Activated T-cell treated with anti-CD3 and anti-CD28 coated beads, Interleukin-2, amount 50 U/mL, for 72 hours (primary cell): ENCODE measurements around the gene COL7A1. TPM values are rescaled to one million over a fixed set of nuclear protein-coding genes. Genes with fewer than 3 reads are reported as not detected.

Source experiments
- ATAC-seq, 2 donors: fragments of 150-1000 bp; cut with Tn5 transposase; replicated peaks in 1 of 2; 2 replicates each; pipeline ENCODE4 v1.10.0; 2021; ENCODE audit warnings: moderate library complexity in 2 of 2, mild to moderate bottlenecking in 1 of 2
- DNase-seq, 2 donors: peaks; one replicate each; pipeline ENCODE4 v3.0.0; 2021 to 2022; ENCODE audit warnings: mixed read lengths in 1 of 2
- H3K27ac Mint-ChIP-seq: one replicate; pipeline ENCODE4 v1.8.0; 2022; ENCODE audit warnings: mild to moderate bottlenecking, moderate library complexity, mixed read lengths
- H3K27me3 Mint-ChIP-seq: one replicate; pipeline ENCODE4 v1.8.0; 2022; ENCODE audit warnings: low read depth, mixed read lengths
- H3K36me3 Mint-ChIP-seq, 2 donors: one replicate each; pipeline ENCODE4 v1.8.0; 2022; ENCODE audit warnings: mixed read lengths in 2 of 2, mild to moderate bottlenecking in 1 of 2; ENCODE audit not compliant: insufficient read depth in 2 of 2
- H3K4me1 Mint-ChIP-seq: one replicate; pipeline ENCODE4 v1.8.0; 2022; ENCODE audit warnings: low read depth, mixed read lengths
- H3K4me3 Mint-ChIP-seq, 2 donors: one replicate each; pipeline ENCODE4 v1.8.0; 2022; ENCODE audit warnings: mild to moderate bottlenecking in 2 of 2, mixed read lengths in 2 of 2, moderate library complexity in 2 of 2
- H3K9me3 Mint-ChIP-seq, 2 donors: one replicate each; pipeline ENCODE4 v1.8.0; 2022; ENCODE audit warnings: mixed read lengths in 2 of 2
- total RNA-seq, 2 donors: library from RNA; stranded (reverse); gene quantifications; one replicate each; pipeline ENCODE4 v1.2.3, GENCODE V29; 2022

The COL7A1 gene
- total RNA-seq, 2 donors from 2014 or later = 4.4 to 5.3 TPM

DNA sequence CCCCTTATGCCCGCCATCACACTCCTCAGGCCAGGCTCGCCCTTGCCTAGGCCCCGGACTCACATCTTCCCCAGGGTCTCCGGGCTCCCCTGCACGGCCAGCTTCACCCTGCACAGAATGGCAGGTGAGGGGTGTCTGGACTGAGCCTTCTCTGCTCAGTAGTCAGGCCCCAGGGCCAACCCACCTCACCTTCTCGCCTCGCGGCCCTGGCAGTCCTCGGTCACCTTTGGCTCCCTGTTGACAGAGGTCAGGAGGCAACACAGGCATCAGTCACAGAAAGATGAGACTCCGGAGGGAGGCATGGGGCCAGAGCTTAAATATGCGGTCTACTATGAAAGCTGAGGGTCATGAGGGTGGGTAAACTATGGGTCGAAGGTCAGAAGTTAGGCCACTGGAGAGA is 23.2 kb downstream of the COL7A1 start:
- H3K27me3 Mint-ChIP-seq = no peaks in the 10 kb centered on the region
- no peaks in the 10 kb centered on the region for H3K36me3 Mint-ChIP-seq

DNA sequence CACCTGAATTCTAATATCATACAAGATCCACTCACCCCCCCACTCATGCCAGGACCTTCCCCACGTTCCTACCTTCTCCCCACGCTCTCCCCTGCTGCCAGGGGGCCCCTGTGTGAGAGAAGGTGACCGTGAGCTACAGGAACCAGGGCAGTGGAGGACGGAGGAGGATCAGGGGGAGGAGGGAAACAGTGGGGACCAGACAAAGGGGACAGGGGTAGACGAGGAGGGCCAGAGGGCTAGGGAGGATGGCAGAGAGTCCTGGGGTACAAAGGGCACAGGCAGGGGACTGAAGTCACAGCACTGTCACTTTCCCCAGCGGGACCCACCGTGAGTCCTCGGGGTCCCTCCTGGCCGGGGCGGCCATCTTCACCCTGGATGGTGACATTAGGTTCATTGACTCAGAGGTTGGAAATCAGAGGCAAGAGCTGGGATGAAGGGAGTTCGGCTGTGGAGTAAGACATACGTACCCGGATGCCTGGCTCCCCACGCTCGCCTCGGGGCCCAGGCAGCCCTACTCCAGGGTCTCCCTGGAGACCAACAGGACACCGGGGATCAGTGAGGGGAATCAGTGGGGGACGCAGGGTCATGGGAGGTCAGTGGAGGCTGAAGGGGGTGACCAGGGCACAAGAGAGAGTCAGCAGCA is 25.2 kb downstream of the COL7A1 start:
- peaks cover 5% of the 10 kb centered on the region for H3K4me1 Mint-ChIP-seq

More for the DNA sequence above, 23.2 kb downstream of the COL7A1 start:
- H3K4me3 Mint-ChIP-seq = no peak overlapping the region
- no peaks in the 10 kb centered on the region for H3K9me3 Mint-ChIP-seq
- DNase-seq (no peak), ATAC-seq (no peak)
- H3K4me1 Mint-ChIP-seq = no peaks in the 10 kb centered on the region
- no peak overlapping the region for H3K27ac Mint-ChIP-seq

DNA sequence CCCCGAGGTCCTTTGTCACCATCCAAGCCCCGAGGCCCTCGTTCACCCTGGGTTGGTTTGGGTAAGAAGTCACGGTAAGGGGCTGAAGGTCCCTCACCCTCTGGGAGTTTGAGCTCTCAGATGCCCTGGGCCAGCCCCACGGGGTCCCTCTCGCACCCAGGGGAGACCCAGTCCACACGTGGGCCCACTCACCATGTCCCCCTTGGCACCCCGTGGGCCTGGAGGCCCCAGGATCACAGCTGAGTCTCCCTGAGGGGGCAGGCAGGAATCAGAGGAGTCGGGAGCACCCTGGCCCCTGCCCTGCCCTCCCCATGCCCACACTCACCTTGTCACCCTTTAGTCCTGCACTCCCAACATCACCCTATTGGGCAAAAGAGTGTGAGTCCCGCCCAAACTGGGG is 25.7 kb downstream of the COL7A1 start:
- Mint-ChIP-seq H3K27me3 (no peaks in the 10 kb centered on the region), H3K9me3 (no peaks in the 10 kb centered on the region), H3K4me3 (no peak overlapping the region), H3K36me3 (no peaks in the 10 kb centered on the region), H3K27ac (no peak overlapping the region), H3K4me1 (peaks cover 5% of the 10 kb centered on the region)
- no peak for ATAC-seq
- no peak for DNase-seq

More for the DNA sequence above, 25.2 kb downstream of the COL7A1 start:
- H3K9me3 Mint-ChIP-seq = no peaks in the 10 kb centered on the region
- no peak for DNase-seq
- no peak overlapping the region for H3K4me3 Mint-ChIP-seq
- no peak overlapping the region for H3K27ac Mint-ChIP-seq
- ATAC-seq = no peak
- H3K27me3 Mint-ChIP-seq = no peaks in the 10 kb centered on the region
- H3K36me3 Mint-ChIP-seq = no peaks in the 10 kb centered on the region

DNA sequence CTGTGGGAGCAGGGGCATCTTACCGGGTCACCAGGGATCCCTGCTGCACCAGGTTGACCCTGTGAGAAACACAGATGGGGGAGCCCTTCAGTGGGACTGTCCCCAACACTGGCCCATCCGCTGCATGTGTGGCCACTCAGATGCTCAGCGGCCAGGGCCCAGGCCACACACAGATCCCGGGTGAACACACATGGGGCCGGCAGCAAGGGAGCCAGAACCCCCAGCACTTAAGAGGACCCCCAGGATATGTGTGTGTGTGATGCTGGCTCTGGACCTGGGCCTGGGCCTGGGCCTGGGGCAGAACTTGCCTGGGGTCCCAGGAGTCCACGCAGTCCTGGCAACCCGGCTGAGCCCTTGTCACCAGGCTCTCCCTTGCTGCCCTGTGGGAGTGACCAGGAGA is 26.7 kb downstream of the COL7A1 start:
- Mint-ChIP-seq H3K36me3 (no peaks in the 10 kb centered on the region), H3K27ac (no peak overlapping the region), H3K4me3 (no peak overlapping the region), H3K9me3 (no peaks in the 10 kb centered on the region), H3K27me3 (no peaks in the 10 kb centered on the region), H3K4me1 (peaks cover 5% of the 10 kb centered on the region)
- DNase-seq = no peak
- no peak for ATAC-seq

DNA sequence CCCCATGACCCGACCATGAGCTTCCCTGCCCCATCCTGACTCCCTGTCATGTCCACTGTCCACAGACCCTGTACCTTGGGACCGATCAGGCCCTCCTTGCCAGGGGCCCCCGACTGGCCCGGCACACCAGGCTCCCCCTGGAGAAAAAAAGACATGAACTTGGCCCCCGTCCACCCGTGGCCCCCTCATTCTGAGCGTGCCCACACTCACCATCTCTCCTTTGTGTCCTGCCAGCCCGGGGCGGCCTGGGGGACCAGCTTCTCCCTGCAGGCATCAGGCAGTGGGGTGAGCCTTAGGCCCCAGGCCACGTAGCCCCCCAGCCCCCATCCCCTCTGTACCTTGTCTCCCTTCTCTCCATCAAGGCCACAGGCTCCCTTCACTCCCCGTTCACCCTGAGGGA is 27.6 kb downstream of the COL7A1 start:
- no peak for DNase-seq
- no peaks in the 10 kb centered on the region for H3K27me3 Mint-ChIP-seq
- H3K4me3 Mint-ChIP-seq = no peak overlapping the region
- no peak overlapping the region for H3K27ac Mint-ChIP-seq
- H3K36me3 Mint-ChIP-seq = no peaks in the 10 kb centered on the region
- ATAC-seq = no peak
- peaks cover 5% of the 10 kb centered on the region for H3K4me1 Mint-ChIP-seq
- H3K9me3 Mint-ChIP-seq = no peaks in the 10 kb centered on the region

DNA sequence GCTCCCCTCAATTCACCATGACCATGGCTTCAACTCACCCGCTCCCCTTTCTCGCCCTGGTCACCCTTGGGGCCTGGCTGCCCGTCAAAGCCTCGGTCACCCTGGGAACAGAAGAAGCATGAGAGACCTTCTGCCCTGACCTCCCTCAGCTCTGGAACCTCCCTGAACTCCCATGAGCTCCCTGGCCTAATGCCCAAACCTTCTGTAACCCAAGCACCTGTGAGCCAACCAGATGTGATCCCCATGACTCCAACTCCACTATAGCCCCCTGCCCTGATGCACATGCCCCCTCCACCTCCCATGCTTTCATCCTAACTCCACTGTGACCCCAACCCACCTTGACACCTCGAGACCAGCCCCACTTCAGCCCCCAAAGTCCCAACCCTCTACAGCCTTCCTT is 28.0 kb downstream of the COL7A1 start:
- no peak overlapping the region for H3K4me3 Mint-ChIP-seq

DNA sequence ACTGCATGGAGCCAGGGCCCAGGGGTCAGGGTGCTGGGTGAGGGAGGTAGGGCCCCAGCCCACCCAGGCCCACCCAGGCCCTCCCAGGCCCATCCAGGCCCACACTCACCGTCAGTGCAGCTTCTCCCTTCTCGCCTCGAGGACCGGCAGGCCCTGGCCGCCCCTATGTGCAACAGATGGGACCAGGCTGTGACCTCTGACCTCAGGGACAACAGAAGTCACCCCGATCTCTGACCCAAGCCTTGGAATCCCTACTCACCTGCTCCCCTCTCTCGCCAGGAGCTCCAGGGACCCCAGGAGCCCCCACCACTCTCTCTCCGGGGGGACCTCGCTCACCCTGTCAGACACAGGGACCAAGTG is 28.7 kb downstream of the COL7A1 start:
- no peaks in the 10 kb centered on the region for H3K27me3 Mint-ChIP-seq
- ATAC-seq (no peak), DNase-seq (no peak)
- H3K9me3 Mint-ChIP-seq = no peaks in the 10 kb centered on the region
- no peak overlapping the region for H3K4me3 Mint-ChIP-seq
- H3K27ac Mint-ChIP-seq = no peak overlapping the region
- H3K4me1 Mint-ChIP-seq = peaks cover 5% of the 10 kb centered on the region
- H3K36me3 Mint-ChIP-seq = no peaks in the 10 kb centered on the region

More for the DNA sequence above, 28.0 kb downstream of the COL7A1 start:
- ATAC-seq (no peak), DNase-seq (no peak)
- H3K9me3 Mint-ChIP-seq = no peaks in the 10 kb centered on the region
- no peak overlapping the region for H3K27ac Mint-ChIP-seq
- H3K27me3 Mint-ChIP-seq = no peaks in the 10 kb centered on the region
- H3K4me1 Mint-ChIP-seq = peaks cover 5% of the 10 kb centered on the region
- H3K36me3 Mint-ChIP-seq = no peaks in the 10 kb centered on the region

DNA sequence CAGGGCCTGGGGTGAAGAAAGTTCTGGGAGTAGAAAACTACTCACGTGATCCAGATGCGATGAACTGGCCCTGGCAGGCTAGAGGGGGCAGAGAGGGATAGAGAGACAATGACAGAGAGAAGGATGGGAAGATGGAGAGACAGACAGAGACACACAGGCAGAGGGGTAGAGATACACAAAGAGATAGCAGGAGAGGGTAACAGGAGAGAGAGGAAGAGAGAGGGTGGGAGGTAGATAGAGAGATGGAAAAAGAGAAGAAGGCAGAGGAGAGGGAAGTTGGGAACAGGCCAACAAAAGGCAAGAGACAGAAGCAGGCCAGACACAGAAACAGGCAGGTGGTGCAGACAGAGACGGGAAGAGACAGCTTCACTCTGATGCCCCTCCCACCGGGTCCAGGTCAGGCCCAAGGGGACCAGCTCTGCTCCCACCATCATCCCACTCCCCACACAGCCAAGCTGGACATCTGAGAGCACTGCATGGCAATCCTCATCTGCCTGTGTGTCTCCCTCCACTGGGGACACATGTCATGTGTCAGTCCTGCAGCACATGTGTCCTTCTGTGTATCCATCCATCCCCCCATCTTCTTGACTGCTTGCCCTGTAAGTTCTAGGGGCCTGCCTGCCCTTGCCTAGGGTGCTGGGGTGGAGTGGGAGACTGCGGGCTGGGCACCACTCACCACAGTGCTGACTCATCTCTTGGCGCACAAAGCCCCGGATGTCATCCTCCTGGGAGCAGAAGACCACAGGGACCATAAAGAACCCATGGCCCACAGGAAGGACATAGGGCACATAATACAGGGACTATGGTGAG is 29.3 kb downstream of the COL7A1 start:
- Mint-ChIP-seq H3K27me3 (no peaks in the 10 kb centered on the region), H3K4me1 (peaks cover 5% of the 10 kb centered on the region), H3K9me3 (no peaks in the 10 kb centered on the region), H3K27ac (peak overlapping the region; percentile 0), H3K36me3 (no peaks in the 10 kb centered on the region), H3K4me3 (no peak overlapping the region)
- DNase-seq (peak; percentile 21 to 31), ATAC-seq (peak; percentile 38 to 50)

DNA sequence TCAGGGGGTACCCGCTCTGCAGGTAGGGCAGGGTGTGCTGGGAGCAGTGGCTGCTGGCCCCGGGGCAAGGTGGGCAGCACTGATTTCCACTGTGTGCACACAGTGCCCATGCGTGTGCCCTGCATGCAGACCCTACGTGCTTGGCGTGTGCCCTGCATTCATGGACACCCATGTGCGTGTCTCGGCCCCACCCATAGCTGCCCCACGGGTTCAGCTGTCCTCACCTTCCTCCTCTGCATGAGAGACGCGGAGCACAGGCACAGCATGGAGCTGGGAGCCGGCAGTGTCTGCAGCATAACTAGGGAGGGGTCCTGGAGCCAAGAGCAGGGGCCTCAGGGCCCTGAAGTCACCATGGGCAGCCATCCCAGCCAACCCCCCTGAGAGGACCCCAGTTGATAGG is 29.9 kb downstream of the COL7A1 start:
- H3K4me3 Mint-ChIP-seq = no peak overlapping the region
- peaks cover 5% of the 10 kb centered on the region for H3K27me3 Mint-ChIP-seq

DNA sequence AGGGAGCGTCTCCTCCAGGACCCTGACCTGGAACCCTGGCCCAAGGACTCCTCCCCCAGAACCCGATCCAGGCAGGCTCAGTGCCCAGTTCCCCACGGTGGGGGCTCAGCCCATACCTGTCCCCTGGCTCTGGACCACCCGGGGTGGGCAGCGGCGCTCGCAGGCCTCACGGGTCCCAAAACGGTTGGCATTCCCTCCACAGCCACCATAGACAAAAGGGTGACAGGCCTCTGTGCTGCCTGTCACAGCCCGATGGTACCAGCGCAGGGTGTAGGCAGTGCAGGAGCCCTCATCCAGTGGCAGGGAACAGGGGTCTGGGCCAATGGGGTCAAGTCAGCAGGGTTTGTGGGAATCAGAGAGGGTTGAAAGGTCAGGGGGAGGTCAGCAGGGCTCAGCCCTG is 30.5 kb downstream of the COL7A1 start:
- DNase-seq (no peak), ATAC-seq (no peak)
- no peak overlapping the region for H3K4me3 Mint-ChIP-seq
- no peak overlapping the region for H3K27ac Mint-ChIP-seq
- no peaks in the 10 kb centered on the region for H3K9me3 Mint-ChIP-seq
- peaks cover 5% of the 10 kb centered on the region for H3K4me1 Mint-ChIP-seq
- no peaks in the 10 kb centered on the region for H3K36me3 Mint-ChIP-seq
- peaks cover 9% of the 10 kb centered on the region for H3K27me3 Mint-ChIP-seq

More for the DNA sequence above, 29.9 kb downstream of the COL7A1 start:
- no peak for DNase-seq
- ATAC-seq = no peak
- no peaks in the 10 kb centered on the region for H3K9me3 Mint-ChIP-seq
- no peaks in the 10 kb centered on the region for H3K36me3 Mint-ChIP-seq
- no peak overlapping the region for H3K27ac Mint-ChIP-seq
- H3K4me1 Mint-ChIP-seq = peaks cover 5% of the 10 kb centered on the region

DNA sequence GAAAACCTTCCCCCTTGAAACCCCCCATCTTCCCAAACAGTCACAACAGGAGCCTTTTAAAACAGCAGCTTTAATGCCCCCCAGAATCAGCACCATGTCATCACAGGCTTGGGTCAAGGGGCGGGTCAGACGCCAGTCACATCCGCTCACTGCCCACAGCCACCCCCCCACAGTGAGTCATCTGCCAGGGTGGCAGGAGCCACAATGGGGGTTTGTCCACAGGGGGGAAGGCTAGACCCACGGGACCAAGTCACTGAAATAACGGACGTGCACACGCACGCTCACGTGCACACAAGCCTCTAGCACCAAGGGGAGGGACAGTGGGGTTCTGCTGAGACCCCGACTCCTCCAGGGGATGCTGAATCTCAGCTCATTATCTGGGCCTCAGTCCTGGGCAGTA is 31.1 kb downstream of the COL7A1 start:
- peaks cover 9% of the 10 kb centered on the region for H3K27me3 Mint-ChIP-seq
- H3K9me3 Mint-ChIP-seq = no peaks in the 10 kb centered on the region
- ATAC-seq (peak; percentile 45 to 78), DNase-seq (peak; percentile 50 to 68)
- H3K4me3 Mint-ChIP-seq = peak overlapping the region in 1 of 2 donors; percentile 23
- no peaks in the 10 kb centered on the region for H3K36me3 Mint-ChIP-seq
- peaks cover 7% of the 10 kb centered on the region for H3K4me1 Mint-ChIP-seq
- no peak overlapping the region for H3K27ac Mint-ChIP-seq

DNA sequence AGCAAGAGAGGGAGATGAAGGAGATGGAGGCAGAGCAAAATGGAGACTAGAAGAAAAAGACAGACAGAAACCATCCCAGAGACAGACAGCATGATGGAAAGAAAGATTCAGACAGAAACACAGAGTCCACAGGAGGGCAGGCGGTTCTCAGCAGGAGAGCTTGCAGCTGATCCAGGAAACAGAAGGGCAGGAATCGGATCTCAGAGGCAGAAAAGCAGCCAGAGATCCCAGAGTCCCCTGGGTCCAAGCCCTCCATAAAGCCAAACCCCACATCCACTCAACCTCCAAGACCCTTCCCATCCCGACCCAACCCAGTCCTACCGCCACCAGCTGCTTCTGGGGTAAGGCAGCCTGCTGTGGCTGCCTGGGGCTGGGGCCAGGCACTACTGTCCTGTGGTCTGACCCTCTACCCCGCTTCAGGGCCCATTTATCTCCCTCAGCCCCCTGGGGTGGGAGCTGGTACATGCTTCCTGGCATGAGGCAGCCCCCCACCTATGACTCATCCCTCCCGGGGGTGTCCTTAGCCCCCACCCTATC is 31.7 kb downstream of the COL7A1 start, which contains the start of gene UCN2:
TSS of gene UCN2 (minus strand) at position 400 of the 537 bp plus-strand sequence. CDS start 657 bp downstream, outside the sequence.
- H3K36me3 Mint-ChIP-seq = no peaks in the 10 kb centered on the region
- peaks cover 9% of the 10 kb centered on the region for H3K27me3 Mint-ChIP-seq
- peak within 1 kb of the TSS in 1 of 2 donors; percentile 23 for H3K4me3 Mint-ChIP-seq
- DNase-seq (no peak), ATAC-seq (peak in 1 of 2 donors; percentile 1)
- no peaks in the 10 kb centered on the region for H3K9me3 Mint-ChIP-seq
- H3K27ac Mint-ChIP-seq = no peak within 1 kb of the TSS
- H3K4me1 Mint-ChIP-seq = peaks cover 13% of the 10 kb centered on the region

DNA sequence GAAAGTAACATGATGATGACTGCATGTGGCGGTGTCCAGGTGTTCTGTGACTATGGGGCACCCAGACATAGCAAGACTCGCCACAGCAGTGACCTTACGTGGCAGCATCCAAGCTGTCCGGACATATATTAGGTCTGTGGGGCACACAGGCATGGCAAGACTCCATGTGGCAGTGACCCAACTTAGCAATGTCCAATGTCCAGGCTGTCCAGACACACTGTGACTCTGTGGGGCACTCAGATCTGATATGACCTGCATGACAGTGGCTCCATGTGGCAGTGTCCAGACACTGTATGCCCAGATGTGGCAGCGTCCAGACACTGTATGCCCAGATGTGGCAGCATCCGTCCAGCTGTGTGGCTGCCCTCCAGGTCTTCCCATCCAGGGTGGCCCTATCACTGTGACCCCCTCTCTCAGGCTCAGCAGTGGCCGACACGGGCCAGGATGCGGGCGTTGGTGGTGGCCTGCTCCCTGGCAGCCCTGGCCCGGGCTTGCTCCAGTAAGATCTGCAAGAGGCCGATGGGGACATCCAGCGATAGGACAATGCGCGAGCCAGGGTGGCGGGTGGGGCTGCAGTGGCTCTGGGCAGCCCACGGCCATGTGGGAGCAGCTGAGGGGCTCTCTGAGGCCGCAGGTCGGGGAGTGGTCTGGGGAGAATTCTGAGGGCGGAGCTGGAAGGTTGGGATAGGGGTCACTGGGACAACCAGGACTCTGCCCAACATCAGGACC is 32.6 kb downstream of the COL7A1 start:
- H3K9me3 Mint-ChIP-seq = no peaks in the 10 kb centered on the region
- no peak overlapping the region for H3K27ac Mint-ChIP-seq

More for the DNA sequence above, 32.6 kb downstream of the COL7A1 start:
- Mint-ChIP-seq H3K4me3 (no peak overlapping the region), H3K36me3 (no peaks in the 10 kb centered on the region), H3K27me3 (peaks cover 9% of the 10 kb centered on the region), H3K4me1 (peaks cover 20% of the 10 kb centered on the region)
- ATAC-seq (no peak), DNase-seq (no peak)
